Inflammatory macrophage treated with lipopolysaccharide for 4 hours (primary cell): Measurements from ENCODE around the gene SORCS2.
A peak's percentile ranks its signal among the peaks of the same experiment; 100 is the strongest.

ENCODE experiments used
- DNase-seq: peaks from one replicate; pipeline ENCODE4 v3.0.0-alpha.2; 2020

Gene SORCS2

DNA sequence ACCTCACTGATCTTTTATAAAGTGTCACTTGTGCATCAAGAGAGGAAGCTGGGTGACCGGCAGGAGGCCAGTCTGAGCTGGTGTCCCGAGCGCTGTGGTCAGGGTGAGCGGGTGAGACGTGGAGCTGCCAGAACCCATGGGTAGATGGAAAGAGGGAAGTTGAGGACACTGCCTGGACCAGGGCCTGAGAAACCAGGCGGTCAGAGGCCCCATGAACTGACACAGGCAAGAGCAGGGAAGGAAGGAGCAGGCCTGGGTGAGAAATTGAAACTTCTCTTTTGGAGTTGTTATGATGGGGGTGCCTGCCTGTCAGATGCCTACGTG is 554.7 kb downstream of the SORCS2 start:
- peak; percentile 29 for DNase-seq

DNA sequence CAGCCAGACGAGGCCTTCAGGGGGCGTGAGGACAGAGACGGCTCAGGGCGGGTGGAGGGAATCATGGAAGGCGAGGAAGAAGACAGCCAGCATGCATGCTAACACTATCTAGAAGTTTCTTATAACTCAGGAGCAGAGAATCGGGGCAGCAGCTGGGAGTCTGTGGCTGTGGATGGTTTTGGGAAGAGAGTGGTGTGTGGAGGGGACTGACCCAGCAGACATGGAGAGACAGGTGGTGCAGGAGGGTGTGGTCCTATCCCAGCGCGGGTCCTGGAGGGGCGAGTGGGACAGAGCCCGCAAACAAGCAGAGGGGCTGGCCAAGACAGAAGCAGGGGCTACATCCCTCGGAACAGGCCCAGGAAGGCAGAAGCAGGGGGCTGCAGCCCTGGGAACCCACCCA is 555.2 kb downstream of the SORCS2 start:
- no peak for DNase-seq

GRCh38 chr4:7750523-7750922 is 558.2 kb downstream of the SORCS2 start:
- no peak for DNase-seq

- no peak for DNase-seq
Measured at GRCh38 chr4:7750972-7751371, 558.6 kb downstream of the SORCS2 start.

GRCh38 chr4:7752649-7753048 is 560.3 kb downstream of the SORCS2 start:
- DNase-seq: no peak

DNA sequence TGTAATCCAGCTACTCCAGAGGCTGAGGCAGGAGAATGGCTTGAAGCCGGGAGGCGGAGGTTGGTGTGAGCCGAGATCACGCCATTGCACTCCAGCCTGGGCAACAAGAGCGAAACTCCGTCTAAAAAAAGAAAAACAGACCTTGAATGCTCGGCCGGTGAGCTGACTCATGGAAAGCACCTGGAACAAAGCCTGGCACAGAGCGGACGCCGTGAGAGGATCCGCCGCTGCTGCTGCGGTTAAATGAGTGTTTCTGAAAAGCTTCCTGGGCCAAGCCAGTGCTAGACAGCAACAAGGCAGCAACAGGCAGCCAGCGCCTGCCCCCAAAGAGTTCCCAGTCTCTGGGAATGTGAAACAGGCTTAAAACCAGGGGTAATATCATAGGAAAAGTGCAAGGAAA is 560.9 kb downstream of the SORCS2 start:
- DNase-seq: no peak

DNA sequence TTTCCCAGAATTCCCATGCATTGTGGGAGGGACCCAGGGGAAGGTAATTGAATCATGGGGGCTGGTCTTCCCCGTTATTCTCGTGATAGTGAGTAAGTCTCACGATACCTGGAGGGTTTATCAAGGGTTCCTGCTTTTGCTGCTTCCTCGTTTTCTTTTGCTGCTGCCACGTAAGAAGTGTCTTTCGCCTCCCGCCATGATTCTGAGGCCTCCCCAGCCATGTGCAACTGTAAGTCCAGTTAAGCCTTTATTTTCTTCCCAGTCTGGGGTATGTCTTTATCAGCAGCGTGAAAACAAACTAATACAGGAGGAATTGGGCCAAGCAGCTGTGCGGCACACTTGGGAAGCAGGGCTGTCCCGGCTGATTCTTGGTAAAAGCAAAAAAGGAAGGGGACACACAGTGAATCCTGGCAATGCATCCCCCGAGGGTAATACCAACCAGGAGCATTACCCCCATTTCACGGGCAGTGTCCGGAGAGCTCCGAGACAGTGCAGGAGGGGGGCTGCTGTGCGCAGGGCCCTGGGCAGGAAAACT is 561.7 kb downstream of the SORCS2 start:
- no peak for DNase-seq

GRCh38 chr4:7754565-7755262 is 562.4 kb downstream of the SORCS2 start:
- no peak for DNase-seq

DNA sequence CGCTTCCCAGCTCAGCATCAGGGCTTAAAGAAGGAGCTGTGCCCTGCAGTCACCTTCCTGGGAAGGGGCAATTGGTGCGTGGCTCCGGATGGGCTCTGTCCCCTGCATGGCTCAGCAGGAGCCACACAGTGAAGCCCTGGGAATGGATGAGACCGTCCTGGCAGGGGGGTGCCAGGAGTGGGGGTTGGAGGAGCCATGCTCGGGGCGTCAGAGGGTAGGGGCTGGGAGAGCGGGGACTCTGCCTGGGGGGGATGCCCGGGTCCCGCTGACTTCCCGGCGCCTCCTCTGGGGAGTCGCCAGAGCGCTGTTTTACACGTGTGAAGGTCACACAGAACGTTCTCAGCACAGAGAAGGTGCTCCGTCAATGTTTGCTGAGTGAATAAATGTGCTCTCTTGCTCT is 563.2 kb downstream of the SORCS2 start:
- DNase-seq: no peak

GRCh38 chr4:7756071-7756470 is 563.7 kb downstream of the SORCS2 start:
- no peak for DNase-seq

GRCh38 chr4:7756561-7757355 is 564.4 kb downstream of the SORCS2 start:
- peak; percentile 67 for DNase-seq

- DNase-seq: no peak
Measured at GRCh38 chr4:7757501-7758471, 565.4 kb downstream of the SORCS2 start.

DNA sequence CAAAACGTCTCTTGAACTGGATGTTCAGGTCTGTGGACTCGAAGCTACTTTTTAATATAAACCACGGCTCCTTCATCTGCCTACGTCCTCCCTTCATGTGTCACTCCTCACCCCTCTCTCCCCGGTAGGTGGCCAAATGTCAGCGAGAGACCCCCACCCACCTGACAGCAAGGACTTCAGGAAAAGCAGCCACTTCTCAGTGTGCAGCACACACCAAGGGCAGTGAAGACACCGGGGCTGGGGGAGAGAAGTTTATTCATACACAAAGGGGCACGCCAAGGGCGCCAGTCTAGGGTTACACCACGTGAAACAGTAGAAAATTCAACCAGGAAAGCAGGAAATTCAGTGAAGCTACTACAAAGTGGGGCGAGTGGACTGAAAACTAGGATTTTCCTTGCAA is 566.1 kb downstream of the SORCS2 start:
- no peak for DNase-seq

GRCh38 chr4:7759216-7759615 is 566.9 kb downstream of the SORCS2 start:
- peak; percentile 46 for DNase-seq

- no peak for DNase-seq
Measured at GRCh38 chr4:7759635-7760034, 567.3 kb downstream of the SORCS2 start.

DNA sequence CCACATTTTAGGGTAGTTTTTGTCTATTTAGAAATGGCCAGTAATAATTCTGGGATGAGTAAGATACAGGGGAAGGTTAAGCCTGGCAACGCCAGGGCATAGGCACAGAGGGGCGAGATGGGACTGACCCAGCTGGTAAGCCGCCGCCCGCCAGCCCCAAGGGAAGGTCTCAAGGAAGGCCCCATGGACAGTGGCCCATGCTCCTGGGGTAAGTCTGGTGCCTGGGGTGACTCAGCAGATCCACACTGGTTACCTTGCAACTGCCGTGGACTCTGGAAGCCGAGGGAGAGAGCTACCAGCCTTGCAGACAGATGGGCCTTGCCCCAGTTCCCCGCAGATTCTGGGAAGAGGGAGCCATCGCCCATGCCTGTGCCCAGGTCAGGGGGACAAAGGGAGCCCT is 567.9 kb downstream of the SORCS2 start:
- no peak for DNase-seq

GRCh38 chr4:7760706-7761105 is 568.4 kb downstream of the SORCS2 start:
- DNase-seq: no peak

DNA sequence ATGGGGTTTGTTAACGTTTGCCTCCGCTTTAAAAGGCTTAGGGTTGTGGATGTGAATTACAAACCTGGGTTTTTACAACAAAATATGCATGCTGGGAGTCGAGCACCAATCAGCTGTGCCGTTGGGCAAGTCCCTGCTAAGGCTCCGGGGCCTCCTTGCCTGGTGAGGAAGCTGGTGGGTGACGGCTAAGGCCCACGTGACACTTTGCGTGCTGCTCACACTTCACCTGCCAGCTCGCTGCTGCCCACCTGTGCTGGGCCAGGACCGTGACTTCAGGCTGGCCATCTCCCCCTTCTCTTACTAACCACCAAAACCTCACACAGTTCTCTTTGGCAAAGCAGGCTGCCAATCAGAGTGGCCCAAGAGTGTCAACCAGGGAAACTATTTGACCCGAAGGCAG is 569.0 kb downstream of the SORCS2 start:
- no peak for DNase-seq

- peak; percentile 52 for DNase-seq
Measured at GRCh38 chr4:7761720-7762119, 569.4 kb downstream of the SORCS2 start.

- no peak for DNase-seq
Measured at GRCh38 chr4:7762376-7763030, 570.2 kb downstream of the SORCS2 start.

- DNase-seq: no peak
Measured at GRCh38 chr4:7763106-7763505, 570.8 kb downstream of the SORCS2 start.

- DNase-seq: no peak
Measured at GRCh38 chr4:7763788-7764187, 571.5 kb downstream of the SORCS2 start.

GRCh38 chr4:7764466-7764865 is 572.1 kb downstream of the SORCS2 start:
- DNase-seq: no peak
